NCI-H446 (cell line): Measurements from ENCODE around the gene FADS6.

ENCODE experiments used
- DNase-seq, 2 experiments: peaks; one replicate each; lab custom pipeline; 2025; lab: John Stamatoyannopoulos, UW

FADS6 gene, protein sequence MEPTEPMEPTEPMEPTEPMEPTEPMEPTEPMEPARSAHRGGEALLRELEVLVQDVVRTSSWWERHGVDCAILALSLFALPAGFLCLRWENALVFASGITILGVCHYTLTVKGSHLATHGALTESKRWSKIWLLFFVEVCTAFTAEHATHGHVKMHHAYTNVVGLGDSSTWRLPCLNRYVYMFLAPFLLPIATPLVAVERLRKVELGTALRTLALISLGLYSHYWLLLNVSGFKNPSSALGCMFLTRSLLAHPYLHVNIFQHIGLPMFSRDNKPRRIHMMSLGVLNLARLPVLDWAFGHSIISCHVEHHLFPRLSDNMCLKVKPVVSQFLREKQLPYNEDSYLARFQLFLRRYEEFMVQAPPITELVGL

DNA sequence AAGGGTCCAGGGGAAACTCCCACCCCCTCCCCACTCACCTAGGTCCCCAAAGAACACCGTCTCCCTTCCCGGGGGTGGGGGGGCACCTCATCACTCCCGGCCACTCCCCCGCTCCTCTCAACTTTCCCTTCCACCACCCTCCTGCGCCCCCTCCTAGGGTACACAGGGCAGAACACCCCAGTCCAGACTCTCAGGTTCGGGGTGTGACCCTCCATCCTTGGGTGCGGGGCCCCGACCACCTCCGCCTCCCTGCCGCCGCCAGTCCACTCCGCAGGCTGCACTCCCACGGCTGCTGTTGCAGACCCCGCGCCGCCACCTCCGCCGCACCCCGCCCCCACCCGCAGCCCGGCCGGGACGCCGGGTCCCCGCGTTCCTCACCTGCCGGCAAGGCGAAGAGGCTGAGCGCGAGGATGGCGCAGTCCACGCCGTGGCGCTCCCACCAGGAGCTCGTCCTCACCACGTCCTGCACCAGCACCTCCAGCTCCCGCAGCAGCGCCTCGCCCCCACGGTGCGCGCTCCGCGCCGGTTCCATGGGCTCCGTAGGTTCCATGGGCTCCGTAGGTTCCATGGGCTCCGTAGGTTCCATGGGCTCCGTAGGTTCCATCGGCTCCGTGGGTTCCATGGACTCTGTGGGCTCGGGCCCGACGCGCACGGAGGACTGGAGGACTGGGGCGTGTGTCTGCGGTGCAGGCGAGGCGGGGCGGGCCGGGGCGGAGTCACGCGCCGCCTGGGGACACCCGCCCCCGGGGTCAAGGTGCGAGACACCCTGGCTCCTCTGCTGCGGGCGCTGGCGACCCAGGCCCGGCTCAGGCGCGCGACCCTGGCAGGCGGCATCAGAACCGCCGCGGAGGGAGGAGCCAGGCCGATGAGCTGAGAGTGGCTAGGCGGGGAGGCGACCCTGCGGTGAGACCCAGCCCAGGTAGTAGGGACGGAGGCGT, at the start of gene FADS6:
Gene FADS6, minus strand, starts transcription at position 660 of the 938 bp plus-strand sequence. Its CDS starts 38 bp downstream, at position 622.
- DNase-seq, result no peak

DNA sequence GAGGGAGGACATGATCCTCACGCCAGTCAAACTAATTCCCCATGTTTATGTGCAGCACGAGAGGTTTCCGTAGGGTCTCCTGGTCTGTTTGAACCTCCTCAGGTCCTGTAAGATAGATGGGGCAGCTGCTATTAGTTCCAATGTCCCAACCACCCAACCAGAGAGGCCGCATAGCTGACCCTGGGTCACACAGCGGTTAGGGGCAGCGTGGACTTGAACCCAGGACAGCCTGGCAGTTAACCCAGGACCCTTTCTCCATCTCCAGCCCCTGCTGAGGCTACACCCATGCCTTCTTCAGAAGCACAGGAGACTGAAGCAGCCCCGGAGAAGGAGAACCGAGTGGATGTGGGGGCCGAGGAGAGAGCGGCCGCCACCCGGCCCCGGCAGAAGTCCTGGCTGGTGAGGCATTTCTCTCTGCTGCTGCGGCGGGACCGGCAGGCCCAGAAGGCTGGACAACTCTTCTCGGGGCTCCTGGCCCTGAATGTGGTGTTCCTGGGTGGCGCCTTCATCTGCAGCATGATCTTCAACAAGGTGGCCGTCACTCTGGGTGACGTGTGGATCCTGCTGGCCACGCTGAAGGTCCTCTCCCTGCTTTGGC, 47.8 kb upstream of the FADS6 start:
- no peak for DNase-seq

DNA sequence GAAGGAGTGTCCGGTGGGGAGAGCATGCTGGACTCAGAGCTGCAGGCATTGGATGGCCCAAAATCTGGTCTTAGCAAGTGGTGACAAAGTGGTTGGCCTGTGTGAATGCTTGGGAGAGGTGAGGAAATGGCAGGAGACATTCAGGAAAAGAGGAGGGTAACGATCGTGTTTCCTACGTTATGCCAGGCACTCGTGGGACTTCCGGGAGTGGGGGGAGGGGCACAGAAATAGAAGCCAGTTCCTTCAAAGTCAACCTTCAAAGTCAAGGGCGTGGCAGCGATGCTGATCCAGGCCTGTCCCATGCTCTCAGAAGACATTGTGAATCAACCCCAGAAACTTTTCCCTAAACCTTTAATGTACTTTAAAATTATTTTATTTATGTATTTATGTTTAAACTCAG, 46.1 kb upstream of the FADS6 start:
- no peak for DNase-seq

DNA sequence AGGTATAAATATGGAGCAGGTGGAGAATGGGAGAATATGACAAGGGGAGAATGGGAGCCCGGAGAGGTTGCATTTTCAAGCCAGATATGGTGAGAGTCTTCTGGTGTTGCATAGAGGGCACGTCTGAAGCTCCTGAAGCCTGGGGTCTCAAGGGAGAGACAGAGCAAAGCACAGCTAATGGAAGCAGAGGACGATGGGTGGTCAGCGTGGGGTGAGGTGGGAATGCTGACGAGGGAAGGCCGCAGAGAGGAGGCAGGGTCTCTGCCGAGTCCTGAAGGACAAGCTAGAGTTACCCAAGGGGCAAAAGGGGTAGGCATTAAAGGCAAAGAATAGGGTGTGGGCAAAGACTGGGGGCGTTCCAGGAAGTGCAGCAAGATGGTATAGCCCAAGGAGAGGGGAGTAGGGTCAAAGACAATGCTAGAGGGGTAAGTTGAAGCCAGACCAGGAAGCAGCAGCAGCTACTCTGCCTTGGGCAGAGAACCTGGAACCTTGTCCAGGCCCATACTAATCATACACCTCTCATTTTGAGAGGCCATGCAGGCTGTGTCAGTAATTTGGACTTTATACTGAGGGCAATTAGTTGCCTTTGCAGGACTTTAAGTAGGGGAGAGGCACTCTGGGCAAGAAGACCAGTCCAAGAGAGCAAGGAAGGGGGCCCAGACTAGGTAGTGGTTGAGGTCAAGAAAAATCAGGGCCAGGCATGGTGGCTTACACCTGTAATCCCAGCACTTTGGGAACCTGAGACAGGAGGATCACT, 44.9 kb upstream of the FADS6 start:
- no peak for DNase-seq

DNA sequence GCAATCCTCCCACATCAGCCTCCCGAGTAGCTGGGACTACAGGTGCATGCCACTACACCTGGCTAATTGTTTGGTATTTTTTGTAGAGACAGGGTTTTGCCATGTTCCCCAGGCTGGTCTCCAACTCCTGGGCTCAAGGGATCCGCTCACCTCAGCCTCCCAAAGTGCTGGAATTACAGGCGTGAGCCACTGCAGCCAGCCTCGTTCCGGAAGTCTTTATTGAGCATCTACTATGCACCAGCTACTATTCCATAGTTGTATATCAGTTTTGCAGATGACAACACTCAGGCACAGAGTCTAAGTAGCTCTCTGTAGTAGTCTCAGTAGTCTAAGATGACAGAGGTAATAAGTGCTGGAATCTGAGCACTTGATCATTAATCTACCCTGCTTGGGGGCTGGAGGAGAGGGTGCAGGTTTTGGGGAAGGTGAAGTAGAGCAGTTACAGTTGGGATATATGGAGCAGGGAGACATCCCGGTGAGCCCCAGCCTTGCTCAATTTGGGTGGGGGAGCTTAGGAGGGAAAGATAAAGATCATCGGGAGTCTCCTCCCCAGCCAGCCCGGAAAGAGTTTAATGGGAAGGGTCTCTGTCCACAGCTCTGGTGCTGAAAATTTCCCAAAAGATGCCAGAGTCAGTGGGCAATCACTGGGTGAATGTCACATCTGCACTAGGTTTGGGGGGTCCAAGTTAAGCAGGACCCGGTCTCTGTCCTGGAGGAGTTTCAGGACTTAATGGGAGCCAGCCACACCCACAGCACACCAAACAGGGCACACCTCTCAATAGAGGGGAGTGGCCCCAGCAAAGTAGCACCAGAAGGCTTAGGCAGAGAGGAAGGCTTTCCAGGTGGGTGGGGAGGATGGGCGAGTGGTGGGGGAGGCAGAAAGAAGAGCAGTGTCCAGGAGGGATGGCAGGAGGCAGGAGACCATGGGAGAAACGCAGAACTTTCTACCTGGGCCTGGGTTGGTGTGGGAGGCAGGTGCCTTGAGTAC, 43.9 kb upstream of the FADS6 start:
- DNase-seq, result no peak

DNA sequence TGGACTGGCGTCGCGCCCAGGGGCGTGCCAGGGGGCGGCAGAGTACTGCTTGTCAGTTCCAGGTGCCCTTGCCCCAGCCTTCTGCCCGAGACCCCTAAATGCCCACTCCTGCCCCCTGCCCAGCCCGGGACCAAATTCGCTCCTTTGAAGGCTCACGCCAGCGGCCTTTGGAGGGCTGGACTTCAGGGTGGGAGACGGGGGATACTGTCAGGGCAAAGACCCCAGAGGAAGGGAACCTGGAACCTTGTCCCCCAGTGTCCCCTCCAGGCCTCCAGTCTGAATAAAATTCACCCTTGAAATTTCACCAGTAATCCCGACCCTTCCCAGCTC, 43.0 kb upstream of the FADS6 start:
- no peak for DNase-seq

DNA sequence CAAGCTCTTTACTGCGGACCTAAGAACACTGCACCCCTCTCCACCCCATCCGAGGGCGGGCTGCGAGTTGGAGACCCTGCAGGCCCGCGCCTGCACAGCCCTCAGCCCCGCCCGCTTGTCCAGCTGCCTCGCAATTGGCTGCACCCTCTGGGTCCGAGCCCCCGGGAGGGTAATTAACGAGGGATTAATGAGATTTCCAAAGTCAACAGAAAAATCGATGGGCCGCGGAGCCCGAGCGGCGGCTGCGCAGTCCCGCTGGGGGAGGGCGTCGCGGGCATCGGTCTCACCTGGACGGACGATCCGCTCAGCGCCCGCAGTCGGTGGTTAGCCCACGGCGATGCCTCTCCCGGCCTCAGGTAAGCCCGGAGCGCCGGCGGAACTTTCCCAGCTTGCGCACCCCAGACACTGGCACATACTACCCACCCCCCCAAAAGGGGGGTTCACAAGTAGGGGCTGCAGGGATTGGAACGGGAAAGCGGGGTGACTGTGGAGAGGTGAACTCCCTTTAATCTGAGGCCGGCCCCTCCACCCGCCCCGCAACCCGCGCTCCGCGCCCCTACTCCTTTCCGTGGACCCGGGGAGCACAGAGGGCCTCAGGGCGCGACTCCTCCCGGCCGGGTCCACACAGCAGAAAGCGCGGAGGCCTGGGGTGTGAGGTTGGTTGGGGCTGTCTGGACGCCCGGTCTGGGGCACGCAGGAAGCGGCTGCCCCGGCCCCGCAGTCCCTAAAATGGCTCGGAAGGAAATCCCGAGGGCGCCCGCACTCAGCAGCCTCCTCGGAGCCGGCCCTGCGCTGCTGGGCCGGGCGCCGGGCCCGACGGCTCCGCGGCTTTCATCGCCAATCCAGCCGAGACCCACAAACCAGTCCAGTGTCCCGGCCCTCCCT, 42.4 kb upstream of the FADS6 start, which contains the start of gene OTOP3:
Gene OTOP3, plus strand, starts transcription at position 314 of the 885 bp plus-strand sequence. Its CDS starts 24 bp downstream, at position 338.
- no peak for DNase-seq

DNA sequence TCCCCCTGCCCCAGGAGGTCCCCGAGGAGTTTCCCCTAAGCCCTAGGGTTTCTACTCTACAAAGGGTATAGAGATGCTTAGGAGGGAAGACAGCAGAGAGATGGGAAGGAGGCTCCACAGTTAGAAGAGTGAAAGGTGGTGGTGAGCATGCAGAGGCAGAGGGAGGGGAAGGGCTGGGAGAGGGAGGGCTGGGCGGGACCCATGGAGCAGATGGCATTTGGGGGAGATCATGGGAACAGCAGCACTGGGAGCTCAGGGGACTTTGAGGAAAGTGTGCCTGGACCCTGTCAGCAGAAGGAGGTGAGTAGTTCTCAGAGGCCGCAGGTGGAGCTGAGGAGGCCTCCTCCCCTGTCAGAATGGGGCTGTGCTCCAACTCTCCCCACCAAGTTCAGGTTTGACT, 41.6 kb upstream of the FADS6 start:
- DNase-seq, result no peak

DNA sequence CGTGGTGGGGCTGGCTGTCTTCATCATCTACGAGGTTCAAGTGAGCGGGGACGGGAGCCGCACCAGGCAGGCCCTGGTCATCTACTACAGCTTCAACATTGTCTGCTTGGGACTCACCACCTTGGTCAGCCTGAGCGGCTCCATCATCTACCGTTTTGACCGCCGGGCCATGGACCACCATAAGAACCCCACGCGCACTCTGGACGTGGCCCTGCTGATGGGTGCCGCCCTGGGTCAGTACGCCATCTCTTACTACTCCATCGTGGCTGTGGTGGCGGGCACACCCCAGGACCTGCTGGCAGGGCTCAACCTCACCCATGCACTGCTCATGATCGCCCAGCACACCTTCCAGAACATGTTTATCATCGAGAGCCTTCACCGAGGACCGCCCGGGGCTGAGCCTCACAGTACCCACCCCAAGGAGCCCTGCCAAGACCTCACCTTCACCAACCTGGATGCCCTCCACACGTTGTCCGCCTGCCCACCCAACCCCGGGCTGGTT, 37.2 kb upstream of the FADS6 start:
- no peak for DNase-seq

DNA sequence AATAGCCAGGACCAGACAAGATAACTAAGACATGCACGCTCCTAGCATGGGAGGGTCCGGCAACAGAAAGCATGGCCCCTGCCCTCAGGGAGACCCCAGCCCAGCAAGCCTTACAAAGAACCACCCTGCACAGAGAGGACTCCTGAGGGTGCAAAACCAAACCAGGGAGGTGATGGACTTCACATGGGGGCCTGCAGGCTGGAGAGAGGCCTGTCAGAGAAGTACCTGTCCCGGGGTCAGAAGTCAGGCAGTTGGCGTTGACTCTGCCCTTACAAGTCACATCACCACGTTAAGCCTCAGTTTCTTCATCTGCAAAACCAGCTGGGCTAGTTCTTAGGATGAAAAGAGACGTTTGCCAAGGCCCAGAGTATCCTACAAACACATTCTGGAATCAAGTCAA, 35.4 kb upstream of the FADS6 start:
- no peak for DNase-seq

DNA sequence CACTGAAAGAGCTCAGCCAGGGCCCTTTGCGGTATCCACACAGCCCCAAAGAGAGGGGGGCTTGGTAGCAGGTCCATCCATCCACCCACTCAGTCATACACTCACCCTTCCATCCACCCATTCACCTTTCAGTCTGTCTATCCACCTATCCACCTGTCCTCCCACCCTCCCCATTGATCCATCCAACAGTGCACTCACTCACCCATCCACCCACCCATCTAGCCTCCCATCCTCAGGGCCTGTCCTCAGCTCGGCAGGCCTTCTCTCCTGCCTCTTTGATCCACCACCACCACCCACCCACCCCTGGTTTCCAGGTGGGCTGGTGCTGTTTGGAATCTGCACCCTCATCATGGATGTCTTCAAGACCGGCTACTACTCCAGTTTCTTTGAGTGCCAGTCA, 31.8 kb upstream of the FADS6 start:
- no peak for DNase-seq

DNA sequence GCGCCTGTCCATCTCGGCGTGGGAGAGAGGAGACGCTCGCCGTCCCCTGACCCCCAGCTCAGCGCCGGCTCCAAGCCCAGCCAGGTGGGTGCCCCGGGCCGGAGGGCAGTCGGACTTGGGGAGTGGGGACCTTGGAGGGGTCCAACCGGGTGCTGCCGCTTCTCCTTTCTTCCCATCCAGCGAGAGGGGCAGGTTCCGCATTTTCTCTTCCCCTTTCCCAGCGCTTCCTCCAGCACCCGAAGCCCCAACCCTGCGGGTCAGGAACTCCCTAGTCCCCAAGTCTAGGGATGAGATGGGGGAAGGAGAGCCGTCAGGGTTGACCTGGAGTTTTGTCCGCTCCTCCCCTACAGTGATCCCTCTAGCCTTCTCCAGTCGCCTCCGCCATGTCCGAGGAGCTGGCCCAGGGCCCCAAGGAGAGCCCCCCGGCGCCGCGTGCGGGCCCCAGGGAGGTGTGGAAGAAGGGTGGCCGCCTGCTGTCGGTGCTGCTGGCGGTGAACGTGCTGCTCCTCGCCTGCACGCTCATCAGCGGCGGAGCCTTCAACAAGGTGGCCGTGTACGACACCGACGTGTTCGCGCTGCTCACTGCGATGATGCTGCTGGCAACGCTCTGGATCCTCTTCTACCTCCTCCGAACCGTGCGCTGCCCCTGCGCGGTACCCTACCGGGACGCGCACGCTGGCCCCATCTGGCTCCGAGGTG, 31.0 kb upstream of the FADS6 start, which contains the start of gene OTOP2:
Gene OTOP2, plus strand, starts transcription at position 24 of the 699 bp plus-strand sequence. Its CDS starts 360 bp downstream, at position 384.
- DNase-seq, result no peak

DNA sequence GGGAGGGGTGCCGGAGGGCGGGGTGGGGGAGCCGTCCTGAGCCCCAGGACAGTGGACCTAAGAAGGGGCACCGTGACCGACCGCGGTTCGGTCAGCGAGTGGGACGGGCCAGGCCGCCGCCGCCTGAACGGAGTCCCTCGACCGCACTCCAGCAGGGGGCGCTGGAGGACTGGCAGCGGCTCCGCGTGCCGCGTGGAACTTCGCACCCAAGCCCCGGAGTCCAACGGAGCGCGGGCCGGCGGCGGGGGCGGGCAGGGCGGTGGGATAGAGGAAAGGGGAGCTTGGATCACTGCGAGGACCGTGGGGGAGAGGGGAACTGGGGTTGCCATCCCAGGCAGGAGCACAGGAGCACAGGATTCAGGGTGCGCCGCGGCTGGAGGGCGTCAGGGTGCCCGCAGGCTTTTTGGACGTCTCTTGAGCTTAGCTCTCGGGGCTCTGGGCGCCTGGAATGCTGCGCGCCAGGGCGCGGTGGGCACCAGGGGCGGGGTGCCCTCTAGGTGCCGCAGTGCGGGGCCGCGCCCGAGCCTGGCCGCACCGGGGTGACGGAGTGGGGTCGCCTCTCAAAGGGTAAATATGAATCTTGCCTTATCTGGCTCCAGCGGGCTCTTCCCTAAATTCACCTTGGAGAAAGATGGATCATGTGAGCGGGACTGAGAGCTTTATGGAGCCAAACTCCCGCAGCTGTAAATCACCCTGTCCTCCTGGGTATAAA, 30.3 kb upstream of the FADS6 start:
- peak; percentile 13 to 74 for DNase-seq

DNA sequence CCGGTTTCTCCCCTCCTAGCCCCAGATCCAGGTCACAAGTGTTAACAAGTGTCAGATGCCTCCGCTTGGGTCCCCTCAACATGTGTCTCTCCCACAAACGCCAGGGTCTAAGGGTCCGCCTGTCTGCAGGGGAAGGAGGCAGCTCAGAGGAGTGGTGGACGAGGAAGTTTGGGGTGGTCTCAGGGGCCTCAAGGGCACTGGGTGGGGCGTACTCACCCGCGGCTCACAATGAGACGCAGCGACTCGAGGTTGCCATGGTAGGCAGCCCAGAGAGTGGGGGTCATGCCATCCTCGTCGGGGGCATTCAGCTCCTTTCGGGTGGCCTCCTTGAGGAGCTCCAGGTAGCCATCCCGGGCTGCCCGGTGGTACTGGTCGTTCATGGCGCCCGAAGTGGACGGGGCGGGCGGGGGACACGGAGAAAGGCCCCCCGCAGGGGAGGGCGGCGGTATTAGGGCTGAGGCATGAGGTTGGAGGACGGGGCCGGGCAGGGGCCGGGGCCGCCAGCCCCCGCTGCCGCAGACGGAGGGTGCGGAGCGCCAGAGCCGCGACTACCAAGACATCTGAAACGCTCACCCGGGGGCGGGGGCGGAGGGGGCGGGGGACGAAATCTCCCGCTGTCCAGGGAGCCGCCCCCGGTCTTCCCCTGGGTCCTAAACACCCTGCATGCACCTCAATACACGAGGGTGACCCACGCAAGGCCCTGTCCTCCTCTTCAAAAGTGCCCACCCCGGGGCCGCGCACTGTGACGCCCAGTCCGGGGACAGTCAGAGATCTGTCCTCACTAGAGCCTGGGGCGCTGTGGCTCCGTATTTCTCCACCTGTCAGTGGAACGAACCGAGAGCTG, 29.5 kb upstream of the FADS6 start, which contains the start of gene USH1G:
Gene USH1G, minus strand, starts transcription at position 562 of the 844 bp plus-strand sequence. Its CDS starts 182 bp downstream, at position 380.
- peak in 1 of 2 experiments; percentile 53 for DNase-seq

DNA sequence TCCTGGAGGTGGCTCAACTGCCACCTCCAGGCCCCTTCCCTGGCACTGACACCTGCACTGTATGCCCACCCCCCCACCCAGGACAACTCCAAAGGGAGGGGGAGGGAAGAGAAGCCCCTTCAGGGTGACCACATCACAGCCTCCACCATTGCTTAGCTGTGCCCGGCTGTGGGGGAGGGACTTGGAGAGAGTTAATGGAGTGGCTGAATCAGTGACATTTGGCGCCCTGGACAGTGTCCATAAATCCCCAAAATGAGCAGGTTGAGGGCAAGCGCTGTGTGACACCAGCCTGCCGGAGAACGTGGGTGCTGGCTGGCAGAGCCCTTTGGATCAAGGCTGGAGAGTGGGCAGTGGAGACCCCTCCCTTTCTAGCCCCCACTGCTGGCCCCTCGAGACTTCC, 28.7 kb upstream of the FADS6 start:
- DNase-seq, result no peak

DNA sequence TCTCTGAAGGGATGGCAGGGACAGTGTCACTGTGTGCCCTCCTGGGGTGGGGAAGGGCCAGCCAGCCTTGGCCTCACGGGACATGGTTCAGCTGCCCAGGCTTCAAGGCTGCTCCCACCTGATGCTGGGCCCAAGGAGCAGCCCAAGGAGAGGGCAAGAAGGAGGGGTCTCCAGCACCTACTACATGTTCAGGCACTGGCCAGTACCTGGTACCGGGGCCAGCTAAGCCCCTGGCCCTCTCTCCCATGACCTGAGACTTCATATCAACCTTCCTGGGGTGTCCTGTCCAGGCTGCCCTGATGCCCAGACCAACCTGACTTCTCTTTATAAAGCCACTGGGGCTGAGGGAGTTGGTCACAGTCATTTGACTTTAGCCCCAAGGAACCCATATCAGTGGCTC, 28.3 kb upstream of the FADS6 start:
- DNase-seq, result no peak
